Activated CD4-positive, alpha-beta T cell treated with anti-CD3 and anti-CD28 coated beads, Interleukin-2, amount 50 U/mL, for 1 hour (primary cell): ENCODE results near the gene IL6ST.
A peak's percentile ranks its signal among the peaks of the same experiment; 100 is the strongest.
"Not testable (repeated sequence)": the region's sequence is repeated elsewhere in the genome, so short reads cannot be mapped to it uniquely, and the experiment has no call there.

Experiments used
- DNase-seq: peaks from one replicate; pipeline ENCODE4 v3.0.0-alpha.2; 2020

The IL6ST gene

DNA sequence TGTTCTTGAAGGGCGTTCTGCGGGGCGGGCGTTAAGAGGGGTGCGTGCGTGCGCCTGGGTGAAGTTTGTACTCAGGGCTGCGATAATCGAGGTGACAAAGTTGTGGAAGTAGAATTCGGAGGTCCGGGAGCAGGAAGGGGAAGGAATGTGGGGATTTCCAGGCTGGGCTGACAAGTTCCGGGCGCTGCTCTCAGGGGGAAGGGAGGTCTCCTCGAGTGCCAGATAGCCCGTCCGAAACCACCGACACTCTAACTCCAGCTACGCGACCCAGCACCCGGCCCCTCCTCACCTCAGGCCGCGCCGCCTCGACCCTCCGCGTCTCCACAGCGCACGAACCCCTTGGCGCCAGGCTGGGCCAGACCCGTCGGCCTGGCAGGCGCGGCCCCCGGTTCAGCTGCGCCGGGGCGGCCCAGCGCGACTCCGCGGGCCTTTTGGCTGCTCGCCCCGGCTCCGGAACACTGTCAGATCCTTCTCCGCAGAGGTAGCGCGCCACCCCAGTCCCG, at the start of gene IL6ST:
Gene IL6ST, minus strand, starts transcription at position 469 of the 503 bp plus-strand sequence. CDS start 18,685 bp downstream, outside the sequence.
- DNase-seq: peak; percentile 31

DNA sequence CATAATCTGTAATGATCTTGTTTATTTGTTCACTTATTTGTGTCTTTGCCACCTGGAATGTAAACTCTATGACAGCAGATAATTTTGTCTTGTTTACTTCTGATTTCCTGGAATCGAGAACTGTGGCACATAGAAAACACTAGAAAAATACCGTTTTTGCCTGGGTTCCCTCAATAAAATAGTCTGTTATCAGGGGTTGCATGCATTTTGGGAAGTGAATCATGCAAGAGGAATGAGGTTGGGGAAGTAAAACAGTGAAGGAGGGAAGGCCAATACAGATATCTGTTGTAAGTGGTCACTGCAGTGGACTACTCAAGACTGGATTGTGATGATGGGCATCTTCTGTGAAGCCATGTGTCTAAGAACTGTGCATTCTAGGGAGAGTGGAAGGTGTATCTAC, 45.2 kb upstream of the IL6ST start:
- no peak for DNase-seq

DNA sequence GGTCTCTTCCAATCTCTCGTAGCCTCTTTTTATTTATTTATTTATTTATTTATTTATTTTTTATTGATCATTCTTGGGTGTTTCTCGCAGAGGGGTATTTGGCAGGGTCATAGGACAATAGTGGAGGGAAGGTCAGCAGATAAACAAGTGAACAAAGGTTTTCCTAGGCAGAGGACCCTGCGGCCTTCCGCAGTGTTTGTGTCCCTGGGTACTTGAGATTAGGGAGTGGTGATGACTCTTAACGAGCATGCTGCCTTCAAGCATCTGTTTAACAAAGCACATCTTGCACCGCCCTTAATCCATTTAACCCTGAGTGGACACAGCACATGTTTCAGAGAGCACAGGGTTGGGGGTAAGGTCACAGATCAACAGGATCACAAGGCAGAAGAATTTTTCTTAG, 43.4 kb upstream of the IL6ST start:
- not testable (repeated sequence) for DNase-seq

DNA sequence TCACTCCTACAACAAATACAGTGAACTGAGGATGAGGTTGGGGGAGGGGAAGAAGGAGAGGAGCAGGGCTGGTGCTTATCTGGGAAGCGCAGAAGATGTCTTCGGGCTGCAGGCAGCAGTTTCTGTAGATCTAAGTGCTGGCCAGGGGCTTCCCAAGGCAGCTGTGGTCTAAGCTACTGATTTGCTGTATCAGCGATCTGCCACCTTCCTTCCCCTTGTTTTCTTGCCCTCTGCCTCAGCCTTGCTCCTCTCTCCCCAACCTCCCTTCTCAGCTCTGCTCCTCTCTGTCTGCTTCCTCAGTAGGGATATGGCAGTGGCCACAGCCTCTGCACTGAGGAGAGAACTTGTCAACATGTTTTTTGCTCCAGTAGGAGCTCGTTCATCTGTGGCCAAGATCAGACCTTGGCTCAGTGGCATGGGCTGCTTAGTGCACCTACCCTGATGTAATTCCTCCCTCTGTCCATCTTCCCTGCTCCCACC, 42.8 kb upstream of the IL6ST start:
- no peak for DNase-seq

DNA sequence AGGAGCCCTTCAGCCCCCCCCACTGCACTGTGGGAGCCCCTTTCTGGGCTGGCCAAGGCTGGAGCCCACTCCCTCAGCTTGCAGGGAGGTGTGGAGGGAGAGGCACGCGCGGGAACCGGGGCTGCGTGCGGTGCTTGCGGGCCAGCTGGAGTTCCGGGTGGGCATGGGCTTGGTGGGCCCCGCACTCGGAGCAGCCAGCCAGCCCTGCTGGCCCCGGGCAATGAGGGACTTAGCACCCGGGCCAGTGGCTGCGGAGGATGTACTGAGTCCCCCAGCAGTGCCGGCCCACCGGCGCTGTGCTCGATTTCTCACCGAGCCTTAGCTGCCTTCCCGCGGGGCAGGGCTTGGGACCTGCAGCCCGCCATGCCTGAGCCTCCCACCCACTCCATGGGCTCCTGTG, 40.6 kb upstream of the IL6ST start:
- not testable (repeated sequence) for DNase-seq

DNA sequence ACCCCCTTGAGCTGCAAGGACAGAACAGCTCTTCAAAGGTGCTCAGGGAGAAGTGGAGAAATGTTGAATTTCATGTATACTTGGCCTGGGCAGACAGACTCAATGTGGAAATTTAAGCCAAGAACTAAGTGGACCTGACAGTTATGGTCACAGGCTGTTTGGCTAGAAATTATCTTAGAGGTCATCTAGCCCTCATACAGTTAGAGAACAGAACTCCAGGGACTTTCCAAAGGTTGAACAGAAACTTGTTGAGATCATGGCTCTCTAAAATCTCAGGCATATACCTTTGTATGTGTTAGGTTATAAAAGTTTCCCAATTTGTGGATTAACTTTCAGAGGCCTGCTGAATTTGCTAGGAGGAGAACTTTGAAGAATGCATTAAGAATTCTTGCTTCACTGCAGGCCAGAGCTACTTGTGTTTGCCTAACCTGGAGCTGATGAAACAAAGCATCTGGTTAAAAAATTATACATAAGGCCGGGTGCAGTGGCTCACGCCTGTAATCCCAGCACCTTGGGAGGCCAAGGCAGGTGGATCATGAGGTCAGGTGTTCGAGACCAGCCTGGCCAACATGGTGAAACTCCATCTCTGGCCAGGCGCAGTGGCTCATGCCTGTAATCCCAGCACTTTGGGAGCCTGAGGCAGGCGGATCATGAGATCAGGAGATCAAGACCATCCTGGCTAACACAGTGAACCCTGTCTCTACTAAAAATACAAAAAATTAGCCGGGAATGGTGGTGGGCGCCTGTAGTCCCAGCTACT, 35.3 kb upstream of the IL6ST start:
- not testable (repeated sequence) for DNase-seq

DNA sequence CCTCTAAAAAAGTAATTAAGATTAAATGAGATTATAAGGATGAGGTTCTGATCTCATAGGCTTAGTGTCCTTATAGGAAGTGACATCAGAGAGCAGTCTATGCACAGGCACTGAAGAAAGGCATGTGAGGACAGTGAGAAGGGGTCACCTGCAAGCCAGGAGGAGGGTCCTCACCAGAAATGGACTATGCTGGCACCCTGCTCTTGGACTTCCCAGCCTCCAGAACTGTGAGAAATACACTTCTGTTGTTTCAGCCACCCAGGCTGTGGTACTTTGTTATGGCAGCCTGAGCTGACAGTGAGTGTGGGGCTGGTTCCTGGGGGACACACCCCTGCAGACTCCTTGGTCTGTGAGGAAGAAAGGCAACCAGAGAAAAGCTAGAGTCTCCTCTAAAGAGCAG, 34.7 kb upstream of the IL6ST start:
- DNase-seq: no peak

DNA sequence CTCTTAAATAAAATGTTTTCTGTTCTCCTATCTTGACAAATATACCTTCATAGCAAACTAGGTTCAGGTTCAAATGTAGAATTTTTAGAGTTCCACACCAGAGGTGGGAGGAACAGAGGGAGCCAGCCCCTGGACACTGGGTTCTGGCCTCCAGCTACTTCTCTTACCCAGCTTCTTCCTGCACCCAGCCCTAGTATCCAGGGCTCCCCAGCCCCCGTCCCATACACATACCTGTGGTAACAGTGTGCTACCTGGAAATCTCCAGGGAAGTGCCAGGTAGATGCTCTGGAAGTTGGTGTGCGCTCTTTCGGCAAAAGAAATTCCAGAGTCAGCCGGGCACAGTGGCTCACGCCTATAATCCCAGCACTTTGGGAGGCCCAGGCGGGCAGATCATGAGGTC, 33.9 kb upstream of the IL6ST start:
- no peak for DNase-seq

DNA sequence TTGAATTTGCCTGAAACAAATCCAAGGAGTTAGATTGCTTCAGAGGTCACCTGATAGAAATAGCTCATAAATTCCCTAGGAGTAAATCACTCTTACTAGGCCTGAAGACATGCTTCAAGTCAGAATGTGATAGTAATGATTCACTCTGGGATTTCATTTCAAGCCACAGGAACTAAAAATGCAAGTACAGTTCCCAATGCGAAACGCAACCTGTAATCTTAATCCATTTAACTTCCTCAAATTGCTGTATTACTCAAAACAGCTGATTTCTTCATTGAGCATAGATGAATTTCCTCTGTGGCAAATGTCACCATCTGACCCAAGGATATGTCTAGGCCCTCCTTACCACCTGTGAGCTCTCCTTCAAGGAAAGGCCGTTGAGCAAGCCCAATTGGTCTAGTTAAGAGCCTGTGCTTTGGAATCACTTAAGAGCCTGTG, 32.1 kb upstream of the IL6ST start:
- DNase-seq: no peak

DNA sequence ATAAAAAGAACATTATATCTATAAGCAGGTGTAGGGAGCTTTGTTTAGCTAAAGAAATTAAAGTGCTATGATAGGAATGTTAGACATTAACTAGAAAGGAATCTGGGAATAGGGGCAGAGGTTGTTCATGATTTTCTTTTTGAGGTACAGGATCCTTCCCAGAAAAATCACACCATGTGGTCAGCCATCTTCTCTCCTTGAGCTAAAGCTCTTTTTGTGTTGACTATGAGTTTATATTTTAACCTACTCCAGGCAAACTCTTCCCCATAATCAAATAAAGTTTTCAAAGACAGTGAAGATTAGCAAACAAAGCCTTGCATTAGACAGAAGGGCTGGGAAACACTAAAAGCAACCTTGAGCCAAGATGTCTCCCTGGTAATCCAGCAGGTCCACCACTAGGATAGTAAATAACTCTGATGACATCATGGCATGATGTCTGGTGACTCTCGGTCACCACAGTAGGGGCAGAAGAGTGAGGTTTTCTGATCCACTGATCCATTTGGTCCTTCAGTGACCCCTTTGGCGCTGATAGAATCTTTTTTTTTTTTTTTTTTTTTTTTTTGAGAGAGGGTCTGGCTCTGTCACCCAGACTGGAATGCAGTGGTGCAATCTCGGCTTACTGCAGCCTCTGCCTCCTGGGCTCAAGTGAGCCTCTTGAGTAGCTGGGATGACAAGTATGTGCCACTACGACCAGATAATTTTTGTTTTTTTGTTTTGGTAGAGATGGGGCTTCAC, 30.6 kb upstream of the IL6ST start:
- DNase-seq: no peak

DNA sequence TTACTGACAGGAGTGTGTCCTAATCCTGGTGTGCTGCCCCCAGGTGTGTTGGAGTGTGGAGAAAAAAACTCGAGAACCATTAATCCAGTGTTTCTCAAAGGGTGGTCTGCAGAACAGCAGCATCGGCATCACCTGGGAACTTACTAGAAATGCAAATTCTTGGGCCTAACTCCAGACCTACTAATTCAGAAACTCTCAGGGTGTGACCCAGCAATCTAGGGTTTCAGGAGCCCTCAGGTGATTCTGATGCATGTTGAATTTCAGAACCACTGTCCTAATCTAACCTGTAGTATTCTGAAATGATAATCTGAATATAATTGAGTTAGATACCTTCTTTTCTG, 30.0 kb upstream of the IL6ST start:
- no peak for DNase-seq

DNA sequence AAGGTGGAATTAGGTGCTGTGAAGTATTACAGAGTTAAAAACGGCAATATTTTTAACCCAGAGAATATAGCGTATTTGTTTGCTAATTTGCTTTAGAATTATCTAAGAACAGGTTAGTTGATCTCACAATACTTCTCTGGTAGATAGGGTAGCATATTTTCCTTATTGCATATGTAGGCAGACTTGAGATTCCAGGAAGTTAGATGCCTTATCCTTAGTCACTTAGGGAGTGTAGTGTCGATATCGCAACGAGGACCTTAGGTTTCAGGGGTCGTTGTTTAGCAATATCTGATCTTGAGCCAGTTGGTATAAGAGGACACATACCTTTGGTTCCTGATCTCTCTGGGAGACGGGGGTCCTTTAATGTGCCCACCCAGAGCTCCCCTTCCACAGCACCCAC, 28.5 kb upstream of the IL6ST start:
- DNase-seq: no peak

DNA sequence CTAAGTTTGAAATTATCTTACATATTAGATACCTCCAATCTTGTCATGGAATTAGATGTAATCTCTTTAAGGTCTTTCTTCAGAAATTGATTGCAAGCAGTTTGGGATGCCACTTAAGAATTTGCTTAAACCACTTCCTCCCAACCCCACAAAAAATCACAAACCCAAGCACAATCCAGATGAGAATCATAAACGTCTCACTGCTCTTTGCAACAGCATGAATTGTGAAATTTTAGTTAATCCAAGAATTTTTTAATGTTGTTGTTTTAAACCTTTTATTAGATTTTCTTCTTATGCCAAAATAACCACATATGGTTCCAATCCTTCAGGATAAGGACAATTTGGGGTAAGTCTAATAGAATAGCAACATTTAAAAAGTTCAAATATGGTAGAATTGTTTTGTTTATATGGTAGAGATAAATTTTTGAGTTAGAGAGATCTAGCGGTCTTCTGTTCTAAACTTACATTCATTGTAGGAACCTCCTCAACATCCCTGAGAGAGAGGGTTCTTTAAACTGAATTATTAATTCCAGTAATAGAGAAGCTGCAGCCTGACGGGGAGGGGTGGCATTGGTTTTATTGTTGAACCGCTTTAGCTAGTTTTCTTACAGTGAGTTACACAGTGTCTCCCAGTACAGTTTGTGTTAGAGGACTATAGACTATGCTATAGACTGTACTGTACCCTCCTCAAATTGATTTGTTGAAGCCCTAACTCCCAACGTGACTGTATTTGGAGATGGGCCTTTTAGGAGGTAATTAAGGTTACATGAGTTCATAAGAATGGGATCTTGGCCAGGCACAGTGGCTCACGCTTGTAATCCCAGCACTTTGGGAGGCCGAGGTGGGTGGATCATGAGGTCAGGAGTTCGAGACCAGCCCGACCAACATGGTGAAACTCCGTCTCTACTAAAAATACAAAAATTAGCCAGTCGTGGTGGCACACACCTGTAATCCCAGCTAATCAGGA, 24.8 kb upstream of the IL6ST start:
- no peak for DNase-seq

DNA sequence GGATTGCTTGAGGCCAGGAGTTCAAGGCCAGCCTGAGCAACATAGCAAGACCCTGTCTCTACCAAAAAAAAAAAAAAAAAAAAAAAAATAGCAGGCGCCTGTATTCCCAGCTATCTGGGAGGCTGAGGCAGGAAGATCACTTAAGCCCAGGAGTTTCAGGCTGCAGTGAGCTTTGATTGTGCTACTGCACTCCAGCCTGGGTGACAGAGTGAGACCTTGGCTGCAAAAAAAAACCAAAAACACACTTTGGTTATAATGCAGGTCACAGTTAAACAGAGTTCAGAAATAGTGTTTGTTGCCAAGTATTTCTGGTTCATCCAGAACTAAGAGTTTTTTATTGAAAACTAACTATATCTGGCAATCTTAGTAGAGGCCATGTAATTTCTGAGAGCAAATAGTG, 24.1 kb upstream of the IL6ST start:
- DNase-seq: no peak

DNA sequence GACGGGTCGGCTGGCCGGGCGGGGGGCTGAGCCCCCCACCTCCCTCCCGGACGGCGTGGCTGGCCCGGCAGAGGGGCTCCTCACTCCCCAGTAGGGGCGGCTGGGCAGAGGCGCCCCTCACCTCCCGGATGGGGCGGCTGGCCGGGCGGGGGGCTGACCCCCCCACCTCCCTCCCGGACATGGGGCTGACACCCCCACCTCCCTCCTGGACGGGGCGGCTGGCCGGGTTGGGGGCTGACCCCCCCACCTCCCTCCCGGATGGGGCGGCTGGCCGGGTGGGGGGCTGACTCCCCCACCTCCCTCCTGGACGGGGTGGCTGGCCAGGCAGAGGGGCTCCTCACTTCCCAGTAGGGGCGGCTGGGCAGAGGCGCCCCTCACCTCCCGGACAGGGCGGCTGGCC, 19.9 kb upstream of the IL6ST start:
- not testable (repeated sequence) for DNase-seq

DNA sequence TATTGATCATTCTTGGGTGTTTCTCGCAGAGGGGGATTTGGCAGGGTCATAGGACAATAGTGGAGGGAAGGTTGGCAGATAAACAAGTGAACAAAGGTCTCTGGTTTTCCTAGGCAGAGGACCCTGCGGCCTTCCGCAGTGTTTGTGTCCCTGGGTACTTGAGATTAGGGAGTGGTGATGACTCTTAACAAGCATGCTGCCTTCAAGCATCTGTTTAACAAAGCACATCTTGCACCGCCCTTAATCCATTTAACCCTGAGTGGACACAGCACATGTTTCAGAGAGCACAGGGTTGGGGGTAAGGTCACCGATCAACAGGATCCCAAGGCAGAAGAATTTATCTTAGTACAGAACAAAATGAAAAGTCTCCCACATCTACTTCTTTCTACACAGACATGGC, 19.2 kb upstream of the IL6ST start:
- DNase-seq: not testable (repeated sequence)

DNA sequence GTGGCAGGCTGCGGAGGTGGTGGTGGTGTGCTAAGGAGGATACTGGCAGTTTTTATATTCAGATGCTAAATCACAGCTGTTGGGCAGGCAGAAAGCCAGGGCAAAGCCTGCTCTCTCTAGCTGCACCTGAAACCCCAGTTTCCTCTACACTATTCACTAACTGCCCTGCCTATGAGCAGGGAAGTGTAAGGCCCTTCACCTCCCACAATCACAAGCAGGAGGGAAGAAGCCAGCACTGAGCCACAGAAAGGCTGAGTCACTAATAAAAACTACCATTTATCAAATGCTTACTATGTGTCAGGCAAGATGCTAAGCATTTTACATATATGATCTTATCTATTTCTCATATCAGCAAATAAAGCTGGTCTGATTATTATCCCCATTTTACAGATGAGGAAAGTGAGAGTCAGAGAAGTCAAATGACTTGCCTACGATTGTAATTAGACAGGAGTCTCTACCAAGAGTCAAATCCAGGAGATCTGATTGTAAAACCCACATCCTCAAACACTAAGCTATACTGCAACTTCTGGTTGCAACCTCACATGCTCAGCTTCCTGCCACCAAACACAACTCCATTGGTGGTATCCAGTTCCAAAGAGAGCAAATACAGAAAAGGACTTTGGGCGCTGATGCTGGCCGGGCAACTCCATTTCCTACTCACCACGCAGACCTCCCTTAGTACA, 17.7 kb upstream of the IL6ST start:
- peak; percentile 3 for DNase-seq

DNA sequence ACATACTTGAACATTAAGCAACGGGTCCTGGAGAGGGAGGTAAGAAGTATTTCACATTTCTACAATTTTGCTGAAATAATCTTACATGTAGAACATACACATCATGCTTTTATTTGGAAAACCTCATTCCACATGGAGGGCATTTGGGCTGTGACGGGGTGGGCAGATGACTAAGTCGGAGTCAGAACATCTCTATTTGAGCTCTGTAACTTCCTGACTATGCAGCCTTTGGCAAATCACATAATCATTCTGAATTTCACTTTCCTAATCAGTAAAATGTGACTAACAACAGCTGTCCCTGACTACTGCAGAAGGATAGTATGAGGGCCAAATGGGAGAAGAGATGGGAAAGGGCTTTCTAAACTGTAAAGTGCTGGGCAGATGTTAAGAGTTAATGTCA, 17.1 kb upstream of the IL6ST start:
- DNase-seq: no peak

DNA sequence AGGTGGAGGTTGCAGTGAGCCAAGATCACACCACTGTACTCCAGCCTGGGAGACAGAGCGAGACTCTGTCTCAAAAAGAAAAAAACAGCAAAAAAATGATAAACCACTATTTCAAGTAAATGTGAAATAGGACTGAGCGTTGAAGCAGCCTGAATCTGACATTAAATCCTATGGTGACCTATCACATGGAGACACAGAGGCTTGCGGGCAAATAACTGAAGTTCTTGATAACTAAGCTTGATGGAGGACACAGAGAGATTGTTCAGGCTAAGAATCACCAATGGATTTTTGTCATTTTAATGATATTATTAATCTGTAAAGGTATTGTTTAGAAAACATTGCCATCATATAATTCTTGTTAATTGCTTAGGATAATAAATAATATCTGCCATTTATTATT, 15.7 kb upstream of the IL6ST start:
- no peak for DNase-seq

DNA sequence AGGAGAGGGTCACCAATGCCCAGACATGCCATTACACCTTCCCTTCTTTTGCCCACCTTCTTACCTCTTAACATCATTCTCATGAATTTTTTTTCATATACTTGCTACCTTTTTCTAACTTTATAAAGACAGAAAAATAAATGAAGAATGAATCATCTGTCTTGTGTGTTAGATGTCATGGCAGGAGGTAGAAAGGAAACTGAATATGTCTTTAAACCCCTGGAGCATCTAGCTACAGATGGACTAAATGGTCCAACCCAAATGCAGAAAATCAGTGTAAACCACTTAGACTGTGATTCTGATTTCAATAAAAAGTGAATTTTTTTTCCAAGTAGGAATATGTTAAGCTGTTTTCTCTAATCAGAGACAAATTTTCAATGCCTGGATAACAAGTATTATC, 11.8 kb upstream of the IL6ST start:
- DNase-seq: no peak

DNA sequence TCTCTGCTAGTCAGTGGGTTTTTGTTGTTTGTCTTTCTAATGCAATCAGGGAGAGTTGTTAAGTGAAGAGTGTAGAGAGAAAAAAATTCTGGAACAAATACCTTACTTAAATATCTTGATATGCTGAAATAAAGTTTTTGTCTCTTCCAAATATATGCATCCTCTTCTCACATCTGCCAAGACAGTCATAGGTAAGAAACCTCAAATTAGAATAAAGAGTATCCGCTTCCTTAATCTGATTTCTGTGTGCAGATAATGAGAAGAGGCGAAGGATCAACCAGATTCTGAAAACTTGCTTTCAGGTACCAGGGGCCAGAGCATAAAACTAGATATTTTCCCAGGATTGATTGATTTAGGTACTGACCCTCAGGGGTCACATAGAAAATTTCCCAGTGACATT, 11.3 kb upstream of the IL6ST start:
- no peak for DNase-seq

DNA sequence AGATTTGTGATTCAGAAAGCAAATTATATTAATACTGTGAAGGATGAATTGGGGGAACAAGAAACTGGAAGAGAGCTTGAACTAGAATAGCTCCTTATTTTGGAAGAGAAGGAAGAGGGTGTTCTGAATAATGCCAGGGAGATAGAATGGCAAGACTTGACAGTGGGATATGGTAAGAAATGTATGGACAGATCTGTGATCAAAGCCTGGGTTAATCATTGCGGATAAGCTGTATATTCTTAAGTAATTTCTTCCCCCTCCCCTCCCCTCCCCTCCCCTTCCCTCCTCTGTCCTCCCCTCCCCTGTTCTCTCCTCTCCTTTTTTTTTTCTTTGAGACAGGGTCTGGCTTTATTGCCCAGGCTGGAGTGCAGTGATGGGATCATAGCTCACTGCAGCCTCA, 10.1 kb upstream of the IL6ST start:
- no peak for DNase-seq
